ENCODE measurements around the gene PCNX4.
"Not testable (repeated sequence)": the region's sequence is repeated elsewhere in the genome, so short reads cannot be mapped to it uniquely, and the experiment has no call there.

Gene PCNX4

DNA sequence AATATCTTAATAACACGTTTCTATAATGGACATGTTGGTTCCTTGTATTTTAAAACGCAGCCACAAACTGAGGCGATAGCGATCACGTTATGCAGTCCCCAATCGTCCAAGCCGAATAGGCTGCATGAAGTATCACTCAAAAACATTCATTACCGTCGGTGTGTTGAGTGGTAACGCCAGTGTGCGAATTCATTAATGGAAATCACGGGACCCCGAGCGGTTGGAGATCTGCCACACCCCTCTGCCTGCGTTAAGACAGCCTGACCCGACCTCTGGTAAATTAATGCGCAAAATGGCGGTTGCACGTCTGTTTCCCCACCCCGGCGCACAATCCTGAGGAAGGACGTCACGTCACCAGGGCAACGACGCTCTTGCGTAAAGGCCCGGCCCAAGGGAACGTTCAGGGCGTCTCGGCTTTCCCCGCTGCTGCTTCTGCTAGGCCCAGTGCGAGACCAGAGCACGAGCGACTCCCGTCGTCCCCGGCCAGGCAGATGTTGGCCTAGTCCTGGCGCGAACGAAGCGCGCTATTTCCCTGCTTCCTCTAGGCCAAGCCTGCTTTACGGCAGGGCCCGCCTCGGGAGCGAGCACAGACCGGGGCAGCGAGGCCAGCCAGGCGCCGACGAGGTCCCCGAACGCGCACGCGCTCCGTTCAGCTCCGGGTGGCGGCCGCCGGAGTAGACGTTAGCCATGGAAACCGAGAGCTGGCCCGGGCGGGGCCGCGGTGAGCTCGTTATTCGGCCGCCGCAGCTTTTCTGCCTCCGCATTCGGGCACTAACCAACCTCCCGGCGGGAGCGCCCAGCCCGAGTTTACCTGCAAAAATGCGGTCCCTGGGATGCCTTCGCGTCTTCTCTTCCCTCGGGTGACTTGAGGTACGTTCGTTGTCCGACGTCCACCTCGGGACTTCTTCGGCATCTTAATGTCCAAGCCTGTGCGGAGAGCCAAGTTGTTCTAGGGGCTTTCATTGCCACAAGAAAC is at the start of gene PCNX4:
Gene PCNX4 (plus strand): TSS at position 374 of the 976 bp plus-strand sequence. CDS start 15,716 bp downstream, outside the sequence.
- peak; percentile 99 for DNase-seq
- in situ Hi-C loops (cut with MboI; ENCODE audit: low pct_unique_long_range_greater_than_20kb, low sequenced_read_pairs): no loop called here

DNA sequence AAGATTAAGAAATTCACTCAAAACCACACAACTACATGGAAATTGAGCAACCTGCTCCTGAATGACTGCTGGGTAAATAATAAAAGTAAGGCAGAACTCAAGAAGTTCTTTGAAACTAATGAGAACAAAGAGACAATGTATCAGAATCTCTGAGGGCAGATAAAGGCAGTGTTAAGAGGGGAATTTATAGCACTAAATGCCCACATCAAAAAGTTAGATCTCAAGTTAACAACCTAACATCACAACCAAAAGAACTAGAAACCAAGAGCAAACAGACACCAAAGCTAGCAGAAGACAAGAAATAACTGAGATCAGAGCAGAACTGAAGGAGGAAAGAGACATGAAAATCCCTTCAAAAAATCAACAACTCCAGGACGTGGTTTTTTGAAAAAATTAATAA is 43.7 kb upstream of the PCNX4 start:
- in situ Hi-C loops (cut with MboI; ENCODE audit: low pct_unique_long_range_greater_than_20kb, low sequenced_read_pairs); DNase-seq: not testable (repeated sequence)

DNA sequence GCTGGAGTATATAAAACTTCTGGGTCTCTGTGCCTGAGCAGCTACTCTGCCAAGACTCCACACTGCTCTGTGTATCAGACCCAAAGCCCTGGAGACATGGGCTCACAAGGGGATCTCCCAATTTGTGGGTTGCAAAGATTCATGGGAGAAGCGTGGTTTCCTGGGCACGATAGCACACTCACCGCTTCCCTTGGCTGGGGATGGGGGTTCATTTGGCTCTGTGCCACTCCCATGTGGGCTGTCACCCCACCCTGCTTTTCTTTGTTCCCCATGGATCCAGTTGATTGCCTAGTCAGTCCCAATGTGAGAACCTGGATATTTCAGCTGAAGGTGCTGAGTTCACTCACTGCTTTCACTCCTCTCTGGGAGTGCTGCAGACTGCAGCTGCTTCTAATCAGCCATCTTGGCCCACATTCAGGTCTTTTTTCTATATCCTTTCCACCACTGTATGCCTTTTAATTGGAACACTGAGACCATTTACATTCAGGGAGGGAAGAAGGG is 40.0 kb upstream of the PCNX4 start:
- in situ Hi-C loops (cut with MboI; ENCODE audit: low pct_unique_long_range_greater_than_20kb, low sequenced_read_pairs): no loop called here
- DNase-seq: no peak

DNA sequence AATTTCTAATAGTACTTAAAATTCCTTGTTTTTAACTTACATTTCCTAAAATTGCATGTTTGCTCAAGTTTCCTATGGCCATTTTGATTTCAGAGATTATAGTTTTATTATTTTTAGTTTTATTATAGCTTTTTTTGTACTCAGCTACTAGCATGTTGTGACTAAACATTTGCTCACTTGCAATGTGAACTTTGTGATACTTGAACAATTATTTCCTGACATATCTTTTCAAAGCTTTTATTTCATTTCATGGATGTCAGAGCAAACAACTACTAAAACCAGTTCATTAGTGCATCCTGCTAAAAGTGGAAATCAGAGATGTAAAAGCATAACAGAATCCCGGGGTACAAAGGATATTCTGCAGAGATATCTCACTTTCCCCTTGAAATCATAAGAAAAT is 33.6 kb upstream of the PCNX4 start:
- DNase-seq: no peak
- in situ Hi-C loops (cut with MboI; ENCODE audit: low pct_unique_long_range_greater_than_20kb, low sequenced_read_pairs): no loop called here

DNA sequence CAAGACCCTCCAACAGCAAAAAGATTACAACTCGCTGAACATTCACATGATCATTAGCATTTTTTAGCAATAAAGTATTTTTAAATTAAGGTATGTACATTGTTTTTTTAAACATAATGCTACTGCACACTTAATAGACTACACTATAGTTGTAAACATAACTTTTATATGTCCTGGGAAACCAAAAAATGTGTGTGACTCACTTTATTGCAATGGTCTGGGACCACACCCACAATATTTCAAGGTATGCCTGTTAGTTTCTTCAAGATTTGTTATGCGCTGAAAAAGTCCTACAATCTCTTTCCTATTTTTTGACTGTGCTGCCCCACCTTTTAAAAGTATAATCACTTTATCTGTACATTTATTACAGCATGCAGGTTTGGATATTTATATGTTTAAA is 30.4 kb upstream of the PCNX4 start:
- DNase-seq: no peak
- in situ Hi-C loops (cut with MboI; ENCODE audit: low pct_unique_long_range_greater_than_20kb, low sequenced_read_pairs): loop anchor here (10.0 kb wide), 1 partner anchor 123 kb away; no protein-coding TSS in a partner anchor

- peak; percentile 35 for DNase-seq
Measured at GRCh38 chr14:60064491-60065072, 27.1 kb upstream of the PCNX4 start.

DNA sequence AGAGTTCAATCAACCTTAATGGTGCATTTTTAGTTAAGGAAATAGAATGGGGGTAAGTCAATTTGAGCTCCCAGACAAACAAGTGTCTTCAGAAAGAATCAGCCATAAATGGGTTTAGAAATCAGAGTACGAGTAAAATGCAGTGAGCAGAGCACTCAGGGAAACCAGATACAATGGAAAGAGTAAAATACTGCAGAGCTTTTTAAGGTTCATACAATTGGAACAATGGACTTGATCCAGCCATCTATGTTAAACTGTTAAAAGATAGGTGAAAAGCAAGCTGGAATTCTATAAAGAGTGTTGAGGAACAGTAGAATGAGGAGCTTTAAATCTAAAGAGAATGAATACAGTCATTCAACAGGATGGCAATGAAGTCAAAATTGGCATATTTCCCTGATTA is 23.8 kb upstream of the PCNX4 start:
- in situ Hi-C loops (cut with MboI; ENCODE audit: low pct_unique_long_range_greater_than_20kb, low sequenced_read_pairs): loop anchor here (10.0 kb wide), 1 partner anchor 117 kb away; no protein-coding TSS in a partner anchor
- no peak for DNase-seq

More at GRCh38 chr14:60064491-60065072, 27.1 kb upstream of the PCNX4 start:
- in situ Hi-C loops (cut with MboI; ENCODE audit: low pct_unique_long_range_greater_than_20kb, low sequenced_read_pairs): loop anchor here (10.0 kb wide), 1 partner anchor 120 kb away; no protein-coding TSS in a partner anchor

DNA sequence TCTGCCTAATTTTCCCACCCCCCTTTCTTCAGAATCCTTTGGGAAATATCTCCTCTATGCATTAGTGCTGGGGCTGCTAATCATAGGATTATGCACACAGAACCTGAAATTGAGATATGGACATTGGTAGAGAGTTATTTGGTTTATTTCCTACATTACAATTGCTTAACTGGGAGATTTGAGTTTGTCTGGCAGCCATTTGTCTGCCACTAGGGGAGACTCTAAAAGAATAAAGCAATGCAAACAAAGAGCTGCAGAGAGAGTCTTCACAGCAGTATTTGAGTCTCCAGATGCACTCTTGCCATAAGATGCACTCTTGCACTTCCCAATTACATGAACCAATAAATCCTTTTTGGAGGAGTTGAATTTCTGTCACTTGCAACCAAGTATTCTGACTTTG is 12.0 kb upstream of the PCNX4 start:
- in situ Hi-C loops (cut with MboI; ENCODE audit: low pct_unique_long_range_greater_than_20kb, low sequenced_read_pairs): no loop called here

DNA sequence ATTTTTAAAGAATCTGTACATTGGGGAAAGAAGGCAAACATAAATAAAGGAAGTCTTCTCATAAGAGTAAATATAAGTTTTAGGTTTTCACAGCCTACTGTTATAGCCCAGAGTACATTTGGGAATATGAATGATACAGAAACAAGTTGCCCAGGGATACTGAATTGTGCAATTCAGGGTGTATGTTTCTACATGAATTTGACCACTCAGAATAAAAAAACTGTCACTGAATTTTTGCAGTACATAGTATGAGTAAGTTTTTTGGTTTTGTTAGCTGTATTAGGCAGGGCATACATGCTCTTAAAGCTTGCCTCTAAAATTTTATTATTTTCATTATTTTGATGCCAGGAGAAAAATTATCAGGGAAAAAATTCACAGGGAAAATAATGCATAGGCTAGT is 6.6 kb upstream of the PCNX4 start:
- DNase-seq: no peak
- in situ Hi-C loops (cut with MboI; ENCODE audit: low pct_unique_long_range_greater_than_20kb, low sequenced_read_pairs): no loop called here

More for the DNA sequence above, 12.0 kb upstream of the PCNX4 start:
- no peak for DNase-seq

- in situ Hi-C loops (cut with MboI; ENCODE audit: low pct_unique_long_range_greater_than_20kb, low sequenced_read_pairs): no loop called here
- no peak for DNase-seq
Measured at GRCh38 chr14:60085693-60086092, 6.0 kb upstream of the PCNX4 start.

DNA sequence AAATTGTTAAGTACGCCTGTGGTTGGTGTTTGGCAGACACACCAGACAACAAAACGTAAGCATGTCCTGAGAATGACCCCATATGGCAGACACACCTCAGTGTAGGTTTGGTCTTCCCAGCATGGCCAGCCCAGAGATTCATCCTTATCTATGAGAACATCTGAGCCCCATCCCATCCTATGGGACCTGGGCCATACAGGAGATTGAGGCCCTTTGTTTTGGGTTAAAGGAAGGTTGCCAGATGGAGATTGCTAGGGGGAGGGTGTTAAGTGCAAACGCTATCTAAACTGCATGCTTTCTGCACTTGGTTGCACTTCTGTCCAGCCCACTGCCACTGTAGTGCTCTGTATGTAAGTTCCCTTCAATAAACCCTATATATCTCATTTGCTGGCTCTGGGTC is 4.1 kb upstream of the PCNX4 start:
- no peak for DNase-seq
- in situ Hi-C loops (cut with MboI; ENCODE audit: low pct_unique_long_range_greater_than_20kb, low sequenced_read_pairs): no loop called here

DNA sequence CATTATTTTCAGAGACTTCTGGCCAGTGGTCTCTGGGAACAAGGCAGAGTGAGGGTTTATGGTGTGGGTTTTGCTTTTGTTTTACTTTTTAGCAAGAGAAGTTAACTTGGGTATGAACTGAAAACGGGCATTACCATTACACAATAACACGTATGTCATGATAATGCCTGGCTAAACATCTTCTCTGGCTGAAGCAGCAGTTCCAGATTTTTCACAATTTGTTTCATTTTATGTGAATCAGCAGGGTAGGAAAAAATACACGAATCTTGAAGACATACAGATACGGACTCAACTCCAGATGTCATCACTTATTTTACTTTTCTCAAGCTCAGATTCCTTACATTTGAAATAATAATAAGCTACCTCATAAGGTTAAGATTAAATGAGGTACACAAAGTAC is 2.5 kb upstream of the PCNX4 start:
- in situ Hi-C loops (cut with MboI; ENCODE audit: low pct_unique_long_range_greater_than_20kb, low sequenced_read_pairs): no loop called here
- DNase-seq: no peak

GRCh38 chr14:60090864-60091519 is 731 bp upstream of the PCNX4 start:
- no peak for DNase-seq
- in situ Hi-C loops (cut with MboI; ENCODE audit: low pct_unique_long_range_greater_than_20kb, low sequenced_read_pairs): no loop called here

DNA sequence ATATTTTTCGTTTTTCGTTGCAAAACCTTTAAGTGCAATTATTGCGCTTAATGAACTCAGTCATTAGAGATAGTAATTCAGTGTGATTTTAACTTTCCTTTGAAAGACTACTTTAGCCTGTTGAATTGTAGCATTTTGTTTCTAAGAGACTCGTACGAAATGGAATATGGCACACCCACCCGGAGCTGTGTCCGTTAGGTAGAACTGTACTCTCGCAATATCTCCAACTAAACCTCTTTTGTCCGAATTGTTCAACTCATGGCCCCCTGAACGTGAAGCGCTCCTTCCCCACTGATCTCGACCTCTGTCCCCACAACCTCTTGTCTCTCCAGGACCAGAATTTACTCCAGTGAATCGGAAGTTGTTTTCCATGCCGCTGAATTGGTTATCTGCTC is 800 bp downstream of the PCNX4 start:
- no peak for DNase-seq

GRCh38 chr14:60093080-60093479 is 1.4 kb downstream of the PCNX4 start:
- in situ Hi-C loops (cut with MboI; ENCODE audit: low pct_unique_long_range_greater_than_20kb, low sequenced_read_pairs): no loop called here
- no peak for DNase-seq

More for the DNA sequence above, 800 bp downstream of the PCNX4 start:
- in situ Hi-C loops (cut with MboI; ENCODE audit: low pct_unique_long_range_greater_than_20kb, low sequenced_read_pairs): no loop called here

- in situ Hi-C loops (cut with MboI; ENCODE audit: low pct_unique_long_range_greater_than_20kb, low sequenced_read_pairs): no loop called here
- peak; percentile 41 for DNase-seq
Measured at GRCh38 chr14:60093606-60094005, 1.9 kb downstream of the PCNX4 start.

GRCh38 chr14:60094306-60094897 is 2.7 kb downstream of the PCNX4 start:
- in situ Hi-C loops (cut with MboI; ENCODE audit: low pct_unique_long_range_greater_than_20kb, low sequenced_read_pairs): no loop called here
- peak; percentile 8 for DNase-seq

GRCh38 chr14:60095231-60095630 is 3.5 kb downstream of the PCNX4 start:
- no peak for DNase-seq
- in situ Hi-C loops (cut with MboI; ENCODE audit: low pct_unique_long_range_greater_than_20kb, low sequenced_read_pairs): no loop called here

DNA sequence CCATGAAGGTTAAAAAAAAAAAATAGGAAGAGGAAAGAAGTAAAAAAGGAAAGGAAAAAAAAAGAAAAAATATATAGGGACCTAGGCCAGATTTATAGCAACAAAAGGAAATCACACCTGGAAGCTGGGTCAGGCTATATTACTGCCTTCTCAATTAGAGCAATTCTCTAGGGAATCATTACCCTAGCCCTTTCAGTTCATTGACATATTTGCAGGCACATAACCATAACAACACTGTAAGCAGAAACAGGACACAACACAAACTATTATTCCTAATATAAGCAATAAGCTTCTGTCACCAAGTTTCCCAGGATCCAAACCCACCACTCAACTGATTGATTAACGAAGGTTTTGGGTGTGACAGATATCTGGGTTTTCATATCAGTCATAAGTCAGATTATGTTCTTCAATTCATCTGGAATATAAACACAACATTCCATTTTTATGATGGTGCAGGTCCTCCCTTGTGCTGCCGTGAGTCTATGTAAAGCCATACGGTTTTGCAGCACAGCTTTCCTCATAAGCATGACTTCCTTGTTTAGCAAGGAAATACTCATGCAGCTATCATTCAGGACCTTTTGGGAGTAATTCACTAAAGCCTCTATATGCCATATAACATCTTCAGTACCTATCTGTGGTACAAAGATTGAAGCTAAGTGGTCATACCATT is 4.2 kb downstream of the PCNX4 start:
- no peak for DNase-seq
- in situ Hi-C loops (cut with MboI; ENCODE audit: low pct_unique_long_range_greater_than_20kb, low sequenced_read_pairs): no loop called here
